K562 (cell line): ENCODE results near the gene PTH2. TPM values are rescaled to one million over a fixed set of nuclear protein-coding genes. Genes with fewer than 3 reads are reported as not detected.
A peak's percentile ranks its signal among the peaks of the same experiment; 100 is the strongest.

Experiments used
- MLLT1 ChIP-seq, 2 experiments: fragments of 450-650 bp; IDR thresholded peaks; 2 replicates each; pipeline ENCODE4 v1.6.1; 2016
- MYC ChIP-seq, 2 experiments: fragments of 250-450 bp in 1 of 2; sonication (Bioruptor Pico) in 1 of 2; IDR thresholded peaks; 2 replicates each; pipeline versions ENCODE4 v1.5.1 to v1.6.1; 2012 to 2021; ENCODE audit warnings: low read depth in 2 of 2, borderline replicate concordance in 1 of 2, improper control_type of control experiment in 1 of 2, low read length in 1 of 2, mild to moderate bottlenecking in 1 of 2, moderate library complexity in 1 of 2
- PKNOX1 ChIP-seq: fragments of 450-650 bp; IDR thresholded peaks from 2 replicates; pipeline ENCODE4 v1.6.1; 2016
- ZBTB43 ChIP-seq: sonication (generic); formaldehyde crosslinking; IDR thresholded peaks from 2 replicates; pipeline ENCODE4 v1.8.0; 2023; ENCODE audit warnings: mild to moderate bottlenecking, missing genetic modification reagents
- polyA plus RNA-seq, 8 experiments: library from polyadenylated mRNA; depleted of rRNA in 4 of 8; stranded (reverse) in 5 of 8; unstranded in 3 of 8; fragments of >200 nt; fragmentation: Nextera tagmentation in 2 of 8; fragmentation: Illumina TruSeq in 1 of 8; extraction: Ambion mirVana in 2 of 8; extraction: Trizol in 1 of 8; gene quantifications; 2 replicates each; pipeline versions ENCODE4 v1.2.1 to v1.2.3, GENCODE V29; 2011 to 2014; ENCODE audit warnings: inconsistent platforms in 1 of 8, missing spikeins in 1 of 8
- total RNA-seq, 7 experiments: library from RNA; depleted of rRNA in 6 of 7; stranded (reverse); fragments of >200 nt in 6 of 7; fragmentation: Illumina TruSeq in 2 of 7; extraction: Trizol in 2 of 7; gene quantifications; 2 replicates each; pipeline versions ENCODE4 v1.2.1 to v1.2.3, GENCODE V29; 2011 to 2021; ENCODE audit warnings: low replicate concordance in 1 of 7

The PTH2 gene
- total and polyA plus RNA-seq, 9 of the 15 experiments (the other 6 are each of a cell fraction or from before 2014, with no cell fraction given): 1.3 TPM; not detected in 8

GRCh38 chr19:49430172-49430677 lies 7.0 kb upstream of the PTH2 start (continued):
- TF ChIP-seq PKNOX1 (peak; percentile 50; the same call in 1 of the 2 replicates), ZBTB43 (0 out of 2 replicates have a peak, but pooled peaks have one; percentile 59), MYC (IDR thresholded peaks at IDR 0.05; ENCODE audit: low read depth, low read length) (peak; percentile 64), MYC (CRISPR knock-in tag; IDR thresholded peaks at IDR 0.05; ENCODE audit: borderline replicate concordance, low read depth) (no peak), MLLT1 (IDR thresholded peaks at IDR 0.05) (peak in 1 of 2 experiments; percentile 97; a peak in 2 of 4 replicates)
